ENCODE results near the gene USP48. TPM values are rescaled to one million over a fixed set of nuclear protein-coding genes. Genes with fewer than 3 reads are reported as not detected.
"Not testable (repeated sequence)": the region's sequence is repeated elsewhere in the genome, so short reads cannot be mapped to it uniquely, and the experiment has no call there.

USP48 gene
- total RNA-seq, 1 donor from 2014 or later: 26.1 TPM

DNA sequence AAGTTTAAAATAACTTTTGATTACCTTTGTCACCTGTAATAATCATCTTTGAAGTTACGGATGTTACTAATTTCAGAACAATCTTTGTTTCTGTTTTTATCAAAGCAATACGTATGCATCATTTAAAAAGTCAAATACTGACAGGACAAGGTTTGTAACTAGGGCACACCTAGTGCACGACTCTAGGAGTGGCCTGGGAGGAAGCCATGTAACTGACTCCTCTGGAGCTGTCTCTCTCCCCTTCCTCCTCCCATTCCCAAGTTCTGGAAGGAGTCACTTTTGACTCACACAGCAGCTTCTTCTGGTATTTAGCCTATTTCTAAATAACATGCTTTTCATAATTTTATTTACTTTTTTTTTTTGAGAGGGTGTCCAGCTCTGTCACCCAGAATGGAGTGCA is 102.0 kb downstream of the USP48 start:
- TF ChIP-seq, protein P1, sequence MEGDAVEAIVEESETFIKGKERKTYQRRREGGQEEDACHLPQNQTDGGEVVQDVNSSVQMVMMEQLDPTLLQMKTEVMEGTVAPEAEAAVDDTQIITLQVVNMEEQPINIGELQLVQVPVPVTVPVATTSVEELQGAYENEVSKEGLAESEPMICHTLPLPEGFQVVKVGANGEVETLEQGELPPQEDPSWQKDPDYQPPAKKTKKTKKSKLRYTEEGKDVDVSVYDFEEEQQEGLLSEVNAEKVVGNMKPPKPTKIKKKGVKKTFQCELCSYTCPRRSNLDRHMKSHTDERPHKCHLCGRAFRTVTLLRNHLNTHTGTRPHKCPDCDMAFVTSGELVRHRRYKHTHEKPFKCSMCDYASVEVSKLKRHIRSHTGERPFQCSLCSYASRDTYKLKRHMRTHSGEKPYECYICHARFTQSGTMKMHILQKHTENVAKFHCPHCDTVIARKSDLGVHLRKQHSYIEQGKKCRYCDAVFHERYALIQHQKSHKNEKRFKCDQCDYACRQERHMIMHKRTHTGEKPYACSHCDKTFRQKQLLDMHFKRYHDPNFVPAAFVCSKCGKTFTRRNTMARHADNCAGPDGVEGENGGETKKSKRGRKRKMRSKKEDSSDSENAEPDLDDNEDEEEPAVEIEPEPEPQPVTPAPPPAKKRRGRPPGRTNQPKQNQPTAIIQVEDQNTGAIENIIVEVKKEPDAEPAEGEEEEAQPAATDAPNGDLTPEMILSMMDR (IDR thresholded peaks at IDR 0.05; ENCODE audit: insufficient read depth, low read length, poor library complexity, severe bottlenecking): no peak
- no peak overlapping the region for H3K4me3 ChIP-seq (ENCODE audit: low read depth, low read length)
- no peaks in the 10 kb centered on the region for H3K27me3 ChIP-seq (ENCODE audit: control insufficient read depth, insufficient read depth, low read length)
- no peak for DNase-seq (ENCODE audit: low read depth)
- H3K36me3 ChIP-seq (ENCODE audit: control insufficient read depth, insufficient read depth, low read length): no peaks in the 10 kb centered on the region

DNA sequence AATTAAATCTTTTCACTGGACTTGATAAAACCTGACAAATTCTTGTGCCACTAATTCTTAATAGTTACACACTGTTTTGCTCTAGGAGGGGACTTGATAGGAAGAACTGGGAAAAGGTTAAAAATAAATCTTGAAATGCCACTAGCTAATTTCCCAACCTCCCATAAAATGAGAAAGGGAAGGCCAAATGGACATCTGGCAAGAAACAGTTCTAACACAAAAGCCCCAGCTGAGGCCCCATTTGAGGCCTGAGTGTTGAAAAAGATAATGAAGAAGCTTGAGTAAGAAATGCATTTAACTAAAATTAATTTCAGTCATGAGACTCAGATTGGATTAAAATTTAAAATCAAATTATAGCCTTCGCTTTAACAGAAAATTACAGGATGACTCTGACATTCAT is 102.6 kb downstream of the USP48 start:
- Histone ChIP-seq H3K4me3 (ENCODE audit: low read depth, low read length) (no peak overlapping the region), H3K27me3 (ENCODE audit: control insufficient read depth, insufficient read depth, low read length) (no peaks in the 10 kb centered on the region), H3K36me3 (ENCODE audit: control insufficient read depth, insufficient read depth, low read length) (no peaks in the 10 kb centered on the region)
- no peak for DNase-seq (ENCODE audit: low read depth)
- TF ChIP-seq, protein P1 (IDR thresholded peaks at IDR 0.05; ENCODE audit: insufficient read depth, low read length, poor library complexity, severe bottlenecking): no peak

DNA sequence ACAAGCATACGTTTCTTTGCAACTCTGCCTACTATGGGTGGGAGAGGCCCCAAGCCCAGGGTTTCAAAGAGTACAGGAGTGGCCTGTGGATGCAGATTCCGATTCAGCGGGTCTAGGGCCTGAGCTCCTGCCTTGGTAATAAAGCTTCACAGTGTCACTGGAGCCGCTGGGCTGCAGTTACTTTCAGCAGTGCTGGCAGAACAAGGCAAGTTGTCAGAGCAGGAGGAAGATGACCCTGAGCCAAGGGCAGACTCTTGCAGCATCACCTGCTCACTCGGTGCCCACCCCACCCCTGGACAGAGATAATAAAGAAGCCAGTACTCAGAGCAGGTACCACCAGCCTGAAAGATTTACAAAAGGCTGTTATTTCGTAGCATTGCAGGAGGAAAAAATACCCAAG is 105.8 kb downstream of the USP48 start:
- H3K36me3 ChIP-seq (ENCODE audit: control insufficient read depth, insufficient read depth, low read length): no peaks in the 10 kb centered on the region
- TF ChIP-seq, protein P1 (IDR thresholded peaks at IDR 0.05; ENCODE audit: insufficient read depth, low read length, poor library complexity, severe bottlenecking): no peak
- no peak for DNase-seq (ENCODE audit: low read depth)
- H3K27me3 ChIP-seq (ENCODE audit: control insufficient read depth, insufficient read depth, low read length): no peaks in the 10 kb centered on the region
- H3K4me3 ChIP-seq (ENCODE audit: low read depth, low read length): no peak overlapping the region

DNA sequence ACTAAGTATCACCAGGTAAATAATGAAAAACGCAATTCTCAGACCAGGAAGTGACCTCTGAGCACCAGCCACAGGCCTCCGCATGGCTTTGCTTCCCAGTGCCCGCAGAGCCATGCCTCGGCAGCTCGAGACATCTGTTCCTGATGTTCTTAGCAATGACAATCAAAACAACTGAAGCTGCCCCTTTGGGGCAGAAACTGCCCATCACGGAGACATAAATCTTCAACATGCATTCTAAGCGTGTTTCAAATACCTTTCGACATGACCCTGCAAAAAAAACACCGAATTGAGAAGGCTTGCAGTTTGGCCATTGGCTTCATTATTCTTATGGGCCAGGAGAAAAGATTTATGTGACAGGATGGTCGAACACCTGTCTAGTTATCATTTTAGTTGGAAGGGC is 108.0 kb downstream of the USP48 start:
- TF ChIP-seq, protein P1 (IDR thresholded peaks at IDR 0.05; ENCODE audit: insufficient read depth, low read length, poor library complexity, severe bottlenecking): no peak
- H3K27me3 ChIP-seq (ENCODE audit: control insufficient read depth, insufficient read depth, low read length): peaks cover under 1% of the 10 kb centered on the region
- no peak overlapping the region for H3K4me3 ChIP-seq (ENCODE audit: low read depth, low read length)
- no peak for DNase-seq (ENCODE audit: low read depth)
- no peaks in the 10 kb centered on the region for H3K36me3 ChIP-seq (ENCODE audit: control insufficient read depth, insufficient read depth, low read length)

DNA sequence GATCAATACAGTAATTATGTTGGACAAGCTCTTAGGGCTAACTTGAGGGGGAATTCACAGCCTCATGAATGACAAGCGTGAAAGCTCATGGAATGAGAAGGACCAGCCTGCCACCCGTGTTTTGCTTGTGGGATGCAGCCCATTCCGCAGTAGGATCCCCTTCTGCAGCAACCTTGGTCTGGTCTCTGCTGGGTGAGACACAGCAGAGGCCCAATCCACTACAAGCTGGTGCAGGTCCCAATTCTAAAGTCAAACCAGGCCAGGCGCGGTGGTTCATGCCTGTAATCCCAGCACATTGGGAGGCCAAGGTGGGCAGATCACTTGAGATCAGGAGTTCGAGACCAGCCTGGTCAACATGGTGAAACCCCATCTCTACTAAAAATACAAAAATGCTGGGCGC is 109.1 kb downstream of the USP48 start:
- not testable (repeated sequence) for H3K36me3 ChIP-seq (ENCODE audit: control insufficient read depth, insufficient read depth, low read length); H3K4me3 ChIP-seq (ENCODE audit: low read depth, low read length); H3K27me3 ChIP-seq (ENCODE audit: control insufficient read depth, insufficient read depth, low read length); DNase-seq (ENCODE audit: low read depth)

DNA sequence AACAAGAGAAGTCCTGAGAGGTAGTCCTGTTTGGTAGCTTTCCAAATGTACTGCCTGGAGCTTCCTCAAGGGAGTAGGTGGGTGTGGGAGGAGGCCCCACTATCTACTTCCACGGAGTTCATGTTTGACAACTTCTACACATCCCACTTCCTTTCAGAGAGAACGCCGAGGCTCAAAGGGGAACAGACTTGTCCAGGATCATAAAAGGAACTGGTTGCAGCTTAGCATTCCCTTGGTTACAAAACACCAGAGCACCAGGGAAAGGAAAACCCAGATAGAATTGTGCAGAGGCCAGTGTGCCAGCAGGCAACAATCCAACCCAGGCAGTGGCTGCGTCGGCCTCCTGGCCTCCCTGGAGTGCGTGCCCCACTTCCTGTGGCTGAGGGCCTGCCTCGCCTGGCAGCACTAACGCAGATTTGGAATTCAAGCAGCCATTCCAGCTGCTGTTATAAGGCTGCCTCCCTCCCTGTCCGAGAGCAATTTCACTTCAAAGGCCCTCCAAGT is 109.6 kb downstream of the USP48 start:
- TF ChIP-seq, protein P1 (IDR thresholded peaks at IDR 0.05; ENCODE audit: insufficient read depth, low read length, poor library complexity, severe bottlenecking): no peak
- no peak for DNase-seq (ENCODE audit: low read depth)

More for the DNA sequence above, 109.6 kb downstream of the USP48 start:
- no peak overlapping the region for H3K4me3 ChIP-seq (ENCODE audit: low read depth, low read length)
- H3K27me3 ChIP-seq (ENCODE audit: control insufficient read depth, insufficient read depth, low read length): peaks cover 13% of the 10 kb centered on the region
- H3K36me3 ChIP-seq (ENCODE audit: control insufficient read depth, insufficient read depth, low read length): no peaks in the 10 kb centered on the region

Measured in kidney epithelial cell (primary cell).